IMR-90 (cell line): ENCODE data around the gene PRPH2. TPM values are rescaled to one million over a fixed set of nuclear protein-coding genes. Genes with fewer than 3 reads are reported as not detected.

ENCODE experiments used
- ATAC-seq: fragments of 200-7000 bp; cut with Tn5 transposase; 2 replicates; pipeline ENCODE4 v1.9.1; 2020; ENCODE audit warnings: low read depth, mild to moderate bottlenecking, moderate library complexity
- BruUV-seq: library from RNA; stranded (reverse); fragments of 400-500 nt; replicated peaks from 2 replicates; lab custom pipeline; 2021; lab: Mats Ljungman, UMichigan
- CTCF ChIA-PET: fragments of 300-600 bp; formaldehyde crosslinking; extraction: SDS; loops from one replicate; lab custom pipeline; 2021; ENCODE audit warnings: antibody characterized with exemption; lab: Yijun Ruan, JAX
- POLR2A ChIA-PET: fragments of 300-600 bp; sonication (Branson Sonifier 250); formaldehyde crosslinking; loops from one replicate; lab custom pipeline; 2022; ENCODE audit warnings: antibody characterized with exemption; ENCODE audit not compliant: unreplicated experiment; lab: Charles Lee
- DNase-seq: peaks from one replicate; pipeline ENCODE4 v3.0.0; 2013
- H2AFZ ChIP-seq: replicated peaks from 2 replicates; pipeline ENCODE3; 2013; ENCODE audit warnings: low read length, mild to moderate bottlenecking; ENCODE audit not compliant: poor library complexity
- H2AK5ac ChIP-seq: 2 replicates; pipeline ENCODE4 v1.6.1; 2013; ENCODE audit warnings: low read depth, low read length, inconsistent platforms
- H2AK9ac ChIP-seq: replicated peaks from 2 replicates; pipeline ENCODE3; 2013; ENCODE audit warnings: mild to moderate bottlenecking, low read depth, low read length, moderate library complexity; ENCODE audit not compliant: poor library complexity
- H2BK120ac ChIP-seq: 2 replicates; pipeline ENCODE4 v1.6.1; 2013; ENCODE audit warnings: low read depth, low read length, inconsistent platforms
- H2BK15ac ChIP-seq: 3 replicates; pipeline ENCODE4 v1.6.1; 2013; ENCODE audit warnings: low read depth, low read length, inconsistent platforms
- H2BK20ac ChIP-seq: 2 replicates; pipeline ENCODE4 v1.6.1; 2013; ENCODE audit warnings: low read depth, mild to moderate bottlenecking, inconsistent platforms, low read length, moderate library complexity
- H2BK5ac ChIP-seq: 2 replicates; pipeline ENCODE4 v1.6.1; 2013; ENCODE audit warnings: mild to moderate bottlenecking, low read depth, low read length, inconsistent platforms; ENCODE audit not compliant: poor library complexity, severe bottlenecking
- H3K14ac ChIP-seq: replicated peaks from 2 replicates; pipeline ENCODE4 v1.6.1; 2013; ENCODE audit warnings: low read depth, low read length, inconsistent platforms
- H3K18ac ChIP-seq: 2 replicates; pipeline ENCODE4 v1.6.1; 2013; ENCODE audit warnings: low read depth, low read length, control low read depth
- H3K23ac ChIP-seq: 2 replicates; pipeline ENCODE4 v1.6.1; 2013; ENCODE audit warnings: low read depth, low read length, inconsistent platforms
- H3K27ac ChIP-seq: 2 replicates; pipeline ENCODE4 v1.5.1; 2013; ENCODE audit warnings: mild to moderate bottlenecking, control low read depth, low read length; ENCODE audit not compliant: insufficient read depth
- H3K27me3 ChIP-seq: 2 replicates; pipeline ENCODE4 v1.6.1; 2013; ENCODE audit warnings: low read length; ENCODE audit not compliant: control insufficient read depth, insufficient read depth
- H3K36me3 ChIP-seq: 2 replicates; pipeline ENCODE4 v1.6.1; 2013; ENCODE audit warnings: low read length, mixed read lengths; ENCODE audit not compliant: control insufficient read depth, insufficient read depth
- H3K4ac ChIP-seq: 2 replicates; pipeline ENCODE4 v1.6.1; 2013; ENCODE audit warnings: low read depth, low read length, inconsistent platforms
- H3K4me1 ChIP-seq: 2 replicates; pipeline ENCODE4 v1.6.1; 2013; ENCODE audit warnings: low read length, mixed read lengths; ENCODE audit not compliant: control insufficient read depth, insufficient read depth
- H3K4me2 ChIP-seq: 2 replicates; pipeline ENCODE4 v1.6.1; 2013; ENCODE audit warnings: low read depth, mild to moderate bottlenecking, control low read depth, low read length, moderate library complexity
- H3K4me3 ChIP-seq: 2 replicates; pipeline ENCODE4 v1.5.1; 2013; ENCODE audit warnings: low read depth, mild to moderate bottlenecking, control low read depth, low read length, moderate library complexity; ENCODE audit not compliant: insufficient read depth
- H3K56ac ChIP-seq: 2 replicates; pipeline ENCODE4 v1.6.1; 2013; ENCODE audit warnings: low read length, inconsistent platforms; ENCODE audit not compliant: insufficient read depth; ENCODE audit errors: extremely low read depth
- H3K79me1 ChIP-seq, 2 experiments: 2 replicates each; pipeline ENCODE4 v1.6.1; 2013; ENCODE audit warnings: low read length in 2 of 2, inconsistent platforms in 1 of 2, low read depth in 1 of 2
- H3K9ac ChIP-seq: 2 replicates; pipeline ENCODE4 v1.6.1; 2013; ENCODE audit warnings: low read depth, low read length, control low read depth
- H3K9me1 ChIP-seq: 2 replicates; pipeline ENCODE4 v1.6.1; 2013; ENCODE audit warnings: low read length, inconsistent platforms; ENCODE audit not compliant: insufficient read depth
- H3K9me3 ChIP-seq: 2 replicates; pipeline ENCODE4 v1.6.1; 2013; ENCODE audit warnings: low read length; ENCODE audit not compliant: control insufficient read depth, insufficient read depth
- H4K20me1 ChIP-seq: 2 replicates; pipeline ENCODE4 v1.6.1; 2013; ENCODE audit warnings: low read length, inconsistent platforms; ENCODE audit not compliant: insufficient read depth
- H4K5ac ChIP-seq: 2 replicates; pipeline ENCODE4 v1.6.1; 2013; ENCODE audit warnings: mild to moderate bottlenecking, low read depth, low read length, control low read depth
- H4K8ac ChIP-seq, 2 experiments: 2 replicates each; pipeline ENCODE4 v1.6.1; 2013; ENCODE audit warnings: low read depth in 2 of 2, low read length in 2 of 2, control low read depth in 1 of 2, inconsistent platforms in 1 of 2
- H4K91ac ChIP-seq: 2 replicates; pipeline ENCODE4 v1.6.1; 2013; ENCODE audit warnings: low read depth, low read length, inconsistent platforms; ENCODE audit not compliant: insufficient read depth
- CEBPB ChIP-seq: IDR thresholded peaks from 2 replicates; pipeline ENCODE4 v1.6.1; 2012; ENCODE audit warnings: low read depth, low read length, improper control_type of control experiment
- NFE2L2 ChIP-seq: fragments of 150-350 bp; IDR thresholded peaks from 2 replicates; pipeline ENCODE4 v1.6.1; 2016; ENCODE audit warnings: low read depth, mild to moderate bottlenecking, low read length
- SMC3 ChIP-seq: fragments of 150-350 bp; IDR thresholded peaks from 2 replicates; pipeline ENCODE4 v1.6.1; 2016; ENCODE audit warnings: low read depth, mild to moderate bottlenecking, antibody characterized with exemption, low read length, moderate library complexity
- WGBS, 2 experiments: methylation state at CpG; one replicate each; pipeline versions ENCODE4 v1.1.5 to v1.1.7; 2013; ENCODE audit warnings: missing lambda C conversion rate in 2 of 2; ENCODE audit not compliant: insufficient read length in 1 of 2; ENCODE audit errors: extremely low coverage in 2 of 2; 5-methylcytosine and 5-hydroxymethylcytosine counted together
- dilution Hi-C: fragments of 300-500 bp; cut with HindIII; formaldehyde crosslinking; loops from one replicate; pipeline ENCODE4 v1.14.3; 2018; ENCODE audit warnings: low sequenced_read_pairs; ENCODE audit not compliant: unreplicated experiment
- in situ Hi-C: fragments of 300-500 bp; cut with MboI; formaldehyde crosslinking; loops from 3 replicates; pipeline ENCODE4 v1.14.3; 2019; ENCODE audit warnings: low sequenced_read_pairs, inconsistent platforms, mixed read lengths
- intact Hi-C: fragments of 100-400 bp; cut with micrococcal nuclease; formaldehyde crosslinking; loops from 2 replicates; pipeline ENCODE4 v1.10.0; 2022
- polyA plus RNA-seq, 3 experiments: library from polyadenylated mRNA; depleted of rRNA; stranded (reverse); fragments of >200 nt; gene quantifications; 2 replicates each; pipeline ENCODE4 v1.2.3, GENCODE V29; 2012; ENCODE audit warnings: low replicate concordance in 1 of 3
- total RNA-seq: library from RNA; depleted of rRNA; stranded (reverse); fragments of >200 nt; gene quantifications from 2 replicates; pipeline ENCODE4 v1.2.3, GENCODE V29; 2012

Gene PRPH2
- total and polyA plus RNA-seq, 2 of the 4 experiments (the other 2 are of a cell fraction): 1.0 to 1.1 TPM

GRCh38 chr6:42769836-42770235, 47.4 kb upstream of the PRPH2 start:
- in situ Hi-C loops (no loop called here), dilution Hi-C loops (no loop called here), intact Hi-C loops (no loop called here)
- H3K79me1 ChIP-seq: peaks cover 0 to 5% of the 10 kb centered on the region in 2 experiments; a peak in 1 of 4 replicates
- no CpG with 5 or more reads among the region's 2 CpGs for WGBS, 2 experiments
- no peaks in the 10 kb centered on the region for H3K36me3 ChIP-seq
- no peak overlapping the region for H3K23ac ChIP-seq
- H4K8ac ChIP-seq: no peak overlapping the region
- no peak overlapping the region for H2BK5ac ChIP-seq
- ATAC-seq (no peak), DNase-seq (no peak)
- no peak overlapping the region for H2BK20ac ChIP-seq
- TF ChIP-seq NFE2L2 (no peak), SMC3 (no peak), CEBPB (no peak)
- CTCF ChIA-PET: no interaction called here
- no peak overlapping the region for H3K14ac ChIP-seq
- H3K4me2 ChIP-seq: no peak overlapping the region
- POLR2A ChIA-PET: interaction anchor here (0.9 kb wide), 1 partner anchor 13 kb away, joined by 13 read pairs; no protein-coding TSS in a partner anchor
- no peak overlapping the region for H2BK15ac ChIP-seq
- no peak overlapping the region for H3K27ac ChIP-seq
- H3K56ac ChIP-seq: no peak overlapping the region
- peaks cover 8% of the 10 kb centered on the region for H3K9me1 ChIP-seq
- no peak overlapping the region for H2AFZ ChIP-seq
- no peak overlapping the region for H3K4me3 ChIP-seq
- no peak overlapping the region for H3K18ac ChIP-seq
- no peak overlapping the region for H3K9ac ChIP-seq
- H4K20me1 ChIP-seq: no peaks in the 10 kb centered on the region
- no peak overlapping the region for H2AK9ac ChIP-seq
- peaks cover 5% of the 10 kb centered on the region; the same call in 1 of the 2 replicates for H3K4me1 ChIP-seq
- H4K5ac ChIP-seq: no peak overlapping the region
- H2BK120ac ChIP-seq: no peak overlapping the region
- H3K4ac ChIP-seq: no peak overlapping the region
- no peak overlapping the region for H4K91ac ChIP-seq
- H3K9me3 ChIP-seq: no peaks in the 10 kb centered on the region
- H3K27me3 ChIP-seq: no peaks in the 10 kb centered on the region
- H2AK5ac ChIP-seq: no peak overlapping the region
- BruUV-seq: no TSS peak
